IPS-18c (cell line): Measurements from ENCODE around the gene PRDM16.

Experiments
- H3K4me3 ChIP-seq: 2 replicates; pipeline ENCODE4 v1.7.0; 2013; ENCODE audit warnings: low read depth, mild to moderate bottlenecking, low read length, moderate library complexity; ENCODE audit not compliant: insufficient read depth
- H3K9me3 ChIP-seq: one replicate; pipeline ENCODE4 v1.6.1; 2013; ENCODE audit warnings: mild to moderate bottlenecking, low read length, moderate library complexity; ENCODE audit not compliant: control insufficient read depth, insufficient read depth

Gene PRDM16

GRCh38 chr1:3344395-3344794 is 275.4 kb downstream of the PRDM16 start:
- Histone ChIP-seq H3K4me3 (no peak overlapping the region), H3K9me3 (peaks cover 4% of the 10 kb centered on the region)

DNA sequence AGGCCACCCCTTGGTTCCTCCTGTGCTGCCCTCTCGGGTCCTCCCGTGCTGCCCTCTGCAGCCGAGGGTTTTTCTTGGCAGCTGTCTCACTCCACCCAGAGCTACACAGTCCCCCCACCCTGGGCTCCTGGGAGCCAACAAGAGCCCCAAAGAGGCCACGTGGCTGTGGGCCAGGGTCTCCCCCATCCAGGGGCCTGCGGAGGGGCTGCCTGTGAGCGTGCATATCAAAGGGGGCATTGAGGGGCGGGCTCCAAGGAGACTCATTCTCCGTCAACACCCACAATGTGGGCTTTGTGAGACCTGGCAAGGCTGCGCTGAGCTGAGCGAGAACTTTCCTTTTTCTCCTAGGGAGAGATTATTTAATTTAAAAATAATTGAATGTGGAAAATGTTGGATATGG is 276.8 kb downstream of the PRDM16 start:
- Histone ChIP-seq H3K4me3 (no peak overlapping the region), H3K9me3 (peaks cover 4% of the 10 kb centered on the region)

GRCh38 chr1:3346478-3346877 is 277.5 kb downstream of the PRDM16 start:
- peaks cover 4% of the 10 kb centered on the region for H3K9me3 ChIP-seq
- no peak overlapping the region for H3K4me3 ChIP-seq

GRCh38 chr1:3347257-3348020 is 278.4 kb downstream of the PRDM16 start:
- Histone ChIP-seq H3K9me3 (peaks cover 4% of the 10 kb centered on the region), H3K4me3 (no peak overlapping the region)

DNA sequence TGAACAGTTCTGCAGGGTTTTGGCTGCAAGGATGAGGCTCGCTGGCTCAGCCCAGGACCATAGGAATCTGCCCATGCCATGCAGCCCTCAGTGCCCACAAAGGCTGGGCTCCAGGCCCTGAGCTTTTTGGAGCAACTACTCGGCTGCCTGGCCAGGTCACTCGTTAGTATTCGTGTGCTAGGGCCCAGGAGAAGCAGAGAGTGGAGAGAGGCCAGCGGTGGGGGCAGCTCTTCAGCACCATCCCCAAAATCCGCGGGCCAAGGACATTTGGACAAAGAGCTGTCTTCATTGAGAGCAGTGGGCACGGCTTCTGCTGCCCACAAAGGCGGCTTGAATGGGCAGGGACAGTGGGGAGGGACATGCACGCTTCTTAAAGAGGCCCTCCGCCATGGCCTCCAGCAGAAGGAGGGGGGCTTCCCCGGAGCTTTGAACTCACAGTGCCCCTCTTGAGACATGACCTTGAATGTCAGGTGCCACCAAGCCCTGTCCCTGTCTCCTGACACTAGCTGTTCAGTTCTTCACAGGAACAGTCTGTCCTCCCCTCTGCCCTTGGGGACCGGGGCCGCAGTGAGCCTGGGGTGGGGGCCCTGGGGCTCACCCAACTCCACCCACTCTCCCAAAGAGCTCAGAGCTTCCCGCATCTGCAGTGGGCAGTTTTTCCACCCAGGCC is 279.3 kb downstream of the PRDM16 start:
- Histone ChIP-seq H3K4me3 (no peak overlapping the region), H3K9me3 (peaks cover 4% of the 10 kb centered on the region)

- no peak overlapping the region for H3K4me3 ChIP-seq
- H3K9me3 ChIP-seq = peaks cover 4% of the 10 kb centered on the region
These were observed 280.4 kb downstream of the PRDM16 start for GRCh38 chr1:3349161-3349967.

GRCh38 chr1:3349968-3350299 is 280.9 kb downstream of the PRDM16 start:
- Histone ChIP-seq H3K9me3 (peaks cover 4% of the 10 kb centered on the region), H3K4me3 (no peak overlapping the region)

- Histone ChIP-seq H3K9me3 (no peaks in the 10 kb centered on the region), H3K4me3 (no peak overlapping the region)
These were observed 281.7 kb downstream of the PRDM16 start for GRCh38 chr1:3350506-3351261.

DNA sequence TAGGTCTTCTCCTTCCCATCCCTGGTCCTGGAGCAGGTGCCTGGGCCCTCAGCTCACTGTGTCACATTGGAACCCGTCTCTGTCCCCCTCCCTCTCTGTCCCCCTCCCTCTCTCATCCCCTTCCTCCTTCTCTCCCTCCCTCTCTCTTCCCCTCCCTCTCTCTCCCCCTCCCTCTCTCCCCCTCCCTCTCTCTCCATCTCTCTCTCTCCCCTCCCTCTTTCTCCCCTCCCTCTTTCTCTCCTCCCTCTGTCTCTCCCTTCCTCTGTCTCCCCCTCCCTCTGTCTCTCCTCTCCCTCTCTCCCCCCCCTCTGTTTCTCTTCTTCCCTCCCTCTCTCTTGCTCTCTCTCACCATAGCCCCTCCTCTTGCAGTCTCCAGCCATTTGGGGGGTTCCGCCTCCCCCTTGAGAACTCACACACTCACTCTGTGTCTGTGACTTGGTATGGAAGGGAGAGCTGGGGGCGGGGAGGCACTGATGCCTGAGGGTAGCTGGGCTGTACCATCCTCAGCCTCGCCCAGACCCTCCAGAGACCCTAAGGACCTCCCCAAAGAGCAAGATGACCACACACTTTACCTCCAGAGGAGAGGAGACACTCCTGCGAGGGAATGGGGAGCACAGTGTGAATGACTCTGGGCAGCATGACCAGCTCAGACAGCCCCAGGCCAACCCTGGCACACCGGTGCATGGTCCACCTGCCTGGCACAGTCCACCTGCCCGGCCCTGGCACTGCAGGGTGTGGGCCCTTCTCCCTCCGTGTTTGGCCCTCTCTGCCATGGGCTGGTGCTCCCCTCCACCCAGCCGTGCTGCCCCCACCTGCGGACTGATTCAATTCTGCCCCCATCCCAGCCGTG is 282.7 kb downstream of the PRDM16 start:
- H3K4me3 ChIP-seq = no peak overlapping the region; the same call in 1 of the 2 replicates
- no peaks in the 10 kb centered on the region for H3K9me3 ChIP-seq

GRCh38 chr1:3352299-3352951 is 283.4 kb downstream of the PRDM16 start:
- H3K9me3 ChIP-seq = no peaks in the 10 kb centered on the region
- H3K4me3 ChIP-seq = no peak overlapping the region

DNA sequence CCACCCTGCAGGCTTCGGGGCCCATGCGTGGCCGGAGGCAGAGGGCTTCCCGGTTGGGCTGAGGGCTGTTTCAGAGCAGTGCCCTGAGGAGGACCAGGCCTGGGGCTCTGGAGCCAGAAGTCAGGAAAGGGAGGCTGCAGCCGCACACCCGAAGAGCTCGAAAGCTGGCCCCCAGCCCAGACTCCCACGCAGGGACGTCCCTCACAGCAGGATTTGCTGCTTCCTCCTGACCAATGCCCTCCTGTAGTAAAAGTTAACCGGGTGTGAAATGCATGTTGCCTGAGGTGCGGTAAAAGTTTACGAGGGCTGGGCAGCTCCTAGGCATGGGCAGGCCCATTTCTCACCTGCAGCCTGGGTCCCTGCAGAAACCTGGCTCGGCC is 283.9 kb downstream of the PRDM16 start:
- H3K9me3 ChIP-seq = no peaks in the 10 kb centered on the region
- no peak overlapping the region for H3K4me3 ChIP-seq

DNA sequence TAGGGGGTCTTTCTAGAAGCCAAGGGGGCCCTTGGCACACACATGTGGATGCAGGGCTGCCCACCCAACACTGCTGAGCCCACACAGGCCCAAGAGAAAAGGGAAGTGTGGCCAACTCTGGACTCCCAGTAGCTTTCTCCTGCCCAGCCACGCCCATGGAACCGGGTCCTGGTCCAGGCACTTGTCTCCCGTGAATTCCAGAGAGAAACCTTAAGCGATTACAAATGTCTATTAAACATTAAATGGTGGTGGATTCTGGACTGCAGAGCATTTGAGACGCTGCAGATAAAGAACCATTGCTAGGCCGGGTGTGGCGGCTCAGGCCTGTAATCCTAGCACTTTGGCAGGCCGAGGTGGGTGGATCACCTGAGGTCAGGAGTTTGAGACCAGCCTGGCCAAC is 284.9 kb downstream of the PRDM16 start:
- no peak overlapping the region for H3K4me3 ChIP-seq
- no peaks in the 10 kb centered on the region for H3K9me3 ChIP-seq

DNA sequence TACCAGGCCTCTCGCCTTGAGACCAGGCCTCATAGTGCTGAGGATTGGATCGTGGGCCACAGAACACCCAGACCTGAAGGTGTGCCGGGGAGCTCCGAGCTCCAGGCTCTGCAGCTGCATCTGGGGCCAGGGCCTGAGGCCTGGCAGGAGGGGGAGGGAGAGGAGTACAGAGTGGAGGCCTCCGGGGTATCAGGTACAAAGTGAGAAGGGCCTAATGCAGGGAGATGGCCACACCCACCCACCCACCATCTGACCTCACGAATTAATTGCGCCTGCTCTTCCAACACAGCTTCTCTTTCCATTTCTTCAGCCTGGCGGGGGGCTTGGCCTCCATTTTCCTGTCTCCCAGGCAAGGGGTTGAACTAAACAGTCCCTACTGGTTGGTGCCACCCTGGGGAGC is 286.1 kb downstream of the PRDM16 start:
- Histone ChIP-seq H3K4me3 (no peak overlapping the region), H3K9me3 (no peaks in the 10 kb centered on the region)

- no peaks in the 10 kb centered on the region for H3K9me3 ChIP-seq
These were observed 287.2 kb downstream of the PRDM16 start for GRCh38 chr1:3355894-3356826.

GRCh38 chr1:3356827-3357460 is 287.9 kb downstream of the PRDM16 start:
- Histone ChIP-seq H3K9me3 (no peaks in the 10 kb centered on the region), H3K4me3 (no peak overlapping the region; the same call in 1 of the 2 replicates)

More at GRCh38 chr1:3355894-3356826, 287.2 kb downstream of the PRDM16 start:
- no peak overlapping the region for H3K4me3 ChIP-seq
